ENCODE results near the gene ADISSP. TPM values are rescaled to one million over a fixed set of nuclear protein-coding genes. Genes with fewer than 3 reads are reported as not detected.

Gene ADISSP
- total RNA-seq, 4 donors from 2014 or later = 5.9 to 16.4 (median 9.6) TPM

DNA sequence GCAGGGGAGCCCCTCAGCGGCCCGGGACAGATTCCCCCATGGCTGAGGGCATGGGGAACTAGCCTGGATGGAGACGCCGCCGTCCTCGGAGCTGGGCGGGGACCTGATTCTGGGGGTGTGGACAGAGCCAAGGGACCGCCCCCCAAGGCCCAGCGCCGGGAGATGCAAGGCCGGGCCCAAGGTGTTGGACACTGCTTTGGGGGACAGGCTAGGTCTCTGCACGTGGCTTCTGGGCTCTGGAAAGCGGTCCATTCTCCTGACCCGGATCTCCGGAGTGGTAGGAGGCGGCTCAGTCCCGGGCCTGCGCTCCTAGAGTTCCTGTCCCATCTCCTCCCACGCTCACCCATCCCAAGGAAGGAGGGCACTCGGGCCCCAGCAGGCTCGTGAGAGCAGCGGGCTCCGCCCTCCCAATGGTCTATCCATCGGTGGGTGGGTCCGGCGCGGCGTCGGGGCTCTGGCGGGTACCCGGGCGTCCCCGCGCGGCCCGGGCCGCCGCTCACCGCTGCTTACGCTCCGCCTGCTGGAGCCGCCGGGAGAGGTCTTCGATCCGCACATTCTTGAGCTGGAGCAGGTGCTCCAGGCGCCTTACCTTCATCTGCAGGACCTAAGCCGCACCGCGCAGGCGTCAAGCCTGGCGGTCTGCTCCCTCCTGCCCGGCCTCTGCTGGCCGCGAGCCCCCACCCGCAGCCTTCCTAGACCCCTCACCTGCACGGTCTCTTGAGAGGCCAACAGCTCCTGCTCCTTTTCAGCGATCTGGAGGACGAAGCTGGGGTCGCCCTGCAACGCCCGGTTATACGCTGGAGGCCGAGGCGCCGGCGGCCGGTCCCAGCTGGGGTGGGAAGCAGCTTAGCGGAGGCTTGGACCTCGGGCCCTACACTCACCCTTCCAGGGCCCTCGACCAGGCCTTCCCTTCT is 10.4 kb upstream of the ADISSP start:
- H3K4me3 ChIP-seq = peak overlapping the region; percentile 49 to 53 (median 52)
- no peak for ATAC-seq
- no peak for TF ChIP-seq POLR2A (IDR thresholded peaks at IDR 0.05)
- TF ChIP-seq CTCF (IDR thresholded peaks at IDR 0.05 in 4 of 5, conservative IDR thresholded peaks at IDR 0.05 in 1 of 5) = no peak
- peaks cover 0 to 15% (median 14%) of the 10 kb centered on the region in 3 donors for H3K27me3 ChIP-seq
- no peaks in the 10 kb centered on the region for H3K36me3 ChIP-seq
- no peak overlapping the region for H3K27ac ChIP-seq
- peaks cover 14 to 22% of the 10 kb centered on the region in 2 donors for H3K4me1 ChIP-seq
- no peaks in the 10 kb centered on the region for H3K9me3 ChIP-seq
- DNase-seq = no peak
- in situ Hi-C loops (cut with MboI; ENCODE audit: low sequenced_read_pairs in 4 of 4) = no loop called here
- intact Hi-C loops (cut with DNase I; ENCODE audit: low total_unique reads) = no loop called here

GRCh38 chr20:3777381-3777715 is 9.8 kb upstream of the ADISSP start:
- ATAC-seq (no peak), DNase-seq (no peak)
- in situ Hi-C loops (cut with MboI; ENCODE audit: low sequenced_read_pairs in 4 of 4) = no loop called here
- H3K36me3 ChIP-seq = no peaks in the 10 kb centered on the region
- H3K9me3 ChIP-seq = no peaks in the 10 kb centered on the region
- H3K4me1 ChIP-seq = peaks cover 14 to 22% of the 10 kb centered on the region in 2 donors
- no peak overlapping the region for H3K27ac ChIP-seq
- H3K27me3 ChIP-seq = peaks cover 0 to 15% (median 14%) of the 10 kb centered on the region in 3 donors
- H3K4me3 ChIP-seq = peak overlapping the region; percentile 49 to 53 (median 52)
- intact Hi-C loops (cut with DNase I; ENCODE audit: low total_unique reads) = no loop called here
- TF ChIP-seq POLR2A (IDR thresholded peaks at IDR 0.05) (no peak), CTCF (IDR thresholded peaks at IDR 0.05 in 4 of 5, conservative IDR thresholded peaks at IDR 0.05 in 1 of 5) (no peak)

- intact Hi-C loops (cut with DNase I; ENCODE audit: low total_unique reads) (no loop called here), in situ Hi-C loops (cut with MboI; ENCODE audit: low sequenced_read_pairs in 4 of 4) (no loop called here)
- H3K4me3 ChIP-seq = no peak overlapping the region
- no peak for DNase-seq
- peaks cover 0 to 15% (median 14%) of the 10 kb centered on the region in 3 donors for H3K27me3 ChIP-seq
- peaks cover 8 to 15% of the 10 kb centered on the region in 2 donors for H3K4me1 ChIP-seq
- H3K9me3 ChIP-seq = no peaks in the 10 kb centered on the region
- no peak for ATAC-seq
- H3K36me3 ChIP-seq = no peaks in the 10 kb centered on the region
- no peak for TF ChIP-seq CTCF (IDR thresholded peaks at IDR 0.05 in 4 of 5, conservative IDR thresholded peaks at IDR 0.05 in 1 of 5)
- no peak for TF ChIP-seq POLR2A (IDR thresholded peaks at IDR 0.05)
- no peak overlapping the region for H3K27ac ChIP-seq
Measured at GRCh38 chr20:3775457-3776108, 8.0 kb upstream of the ADISSP start.

DNA sequence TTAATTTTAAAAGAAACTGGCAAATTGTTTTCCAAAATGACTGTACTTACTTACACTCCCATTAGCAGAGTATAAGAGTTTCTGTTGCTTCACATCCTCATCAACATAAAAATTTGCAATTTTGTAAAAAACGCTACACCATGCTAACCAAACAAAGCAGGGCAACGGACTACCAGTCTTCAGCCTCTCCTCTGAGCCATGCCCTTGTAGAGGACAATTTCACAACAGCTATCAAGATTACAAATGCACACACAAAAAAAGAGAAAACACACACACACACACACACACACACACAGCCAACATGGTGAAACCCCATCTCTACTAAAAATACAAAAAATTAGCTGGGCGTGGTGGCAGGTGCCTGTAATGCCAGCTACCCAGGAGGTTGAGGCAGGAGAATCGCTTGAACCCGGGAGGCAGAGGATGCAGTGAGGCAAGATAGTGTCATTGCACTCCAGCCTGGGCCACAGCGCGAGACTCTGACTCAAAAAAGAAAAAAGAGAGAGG is 4.1 kb upstream of the ADISSP start:
- intact Hi-C loops (cut with DNase I; ENCODE audit: low total_unique reads) = no loop called here
- ATAC-seq = no peak
- no peaks in the 10 kb centered on the region for H3K36me3 ChIP-seq

More for the DNA sequence above, 4.1 kb upstream of the ADISSP start:
- Histone ChIP-seq H3K4me3 (no peak overlapping the region), H3K27me3 (peaks cover 0 to 6% (median 6%) of the 10 kb centered on the region in 3 donors), H3K4me1 (peaks cover 12 to 18% of the 10 kb centered on the region in 2 donors), H3K9me3 (no peaks in the 10 kb centered on the region), H3K27ac (no peak overlapping the region)
- no peak for TF ChIP-seq CTCF (IDR thresholded peaks at IDR 0.05 in 4 of 5, conservative IDR thresholded peaks at IDR 0.05 in 1 of 5)
- no peak for TF ChIP-seq POLR2A (IDR thresholded peaks at IDR 0.05)
- in situ Hi-C loops (cut with MboI; ENCODE audit: low sequenced_read_pairs in 4 of 4) = loop anchor here in 1 of 4 donors (25.0 kb wide), 1 partner anchor 316 kb away; no protein-coding TSS in a partner anchor
- DNase-seq = no peak
